H1 (cell line): ENCODE data around the gene PHF24. TPM values are rescaled to one million over a fixed set of nuclear protein-coding genes. Genes with fewer than 3 reads are reported as not detected.
A peak's percentile ranks its signal among the peaks of the same experiment; 100 is the strongest.

Experiments
- CTCF ChIA-PET: fragments of 300-600 bp; sonication (Branson Sonifier 250); formaldehyde crosslinking; loops from one replicate; lab custom pipeline; 2021; ENCODE audit not compliant: partially characterized antibody; lab: Charles Lee
- POLR2A ChIA-PET: fragments of 300-600 bp; sonication (Branson Sonifier 250); formaldehyde crosslinking; loops from one replicate; lab custom pipeline; 2021; ENCODE audit warnings: inconsistent platforms; ENCODE audit not compliant: partially characterized antibody; lab: Charles Lee
- DNase-seq, 2 experiments: peaks; one replicate each; pipeline versions ENCODE4 v3.0.0 to v3.0.0-alpha.2; 2010 to 2022; ENCODE audit warnings: low spot score in 2 of 2, low read depth in 1 of 2, mixed read lengths in 1 of 2
- FAIRE-seq: peaks from 2 replicates; lab custom pipeline; 2011; peaks lifted over from hg19 to GRCh38; lab: Jason Lieb, UNC
- H2AFZ ChIP-seq: 2 replicates; pipeline ENCODE4 v1.8.1; 2012; ENCODE audit warnings: low read length, inconsistent platforms
- H2AK5ac ChIP-seq: 2 replicates; pipeline ENCODE4 v1.6.1; 2013; ENCODE audit warnings: low read depth, low read length
- H2BK120ac ChIP-seq: replicated peaks from 2 replicates; pipeline ENCODE3; 2013; ENCODE audit warnings: low read depth, low read length, inconsistent platforms
- H2BK12ac ChIP-seq: 2 replicates; pipeline ENCODE4 v1.6.1; 2013; ENCODE audit warnings: low read depth, low read length
- H2BK15ac ChIP-seq: 2 replicates; pipeline ENCODE4 v1.6.1; 2013; ENCODE audit warnings: low read length
- H2BK20ac ChIP-seq: 2 replicates; pipeline ENCODE4 v1.6.1; 2013; ENCODE audit warnings: low read length
- H2BK5ac ChIP-seq: 2 replicates; pipeline ENCODE4 v1.6.1; 2013; ENCODE audit warnings: low read depth, low read length
- H3K14ac ChIP-seq: 2 replicates; pipeline ENCODE4 v1.6.1; 2013; ENCODE audit warnings: inconsistent platforms; ENCODE audit not compliant: insufficient read length
- H3K18ac ChIP-seq: 2 replicates; pipeline ENCODE4 v1.6.1; 2013; ENCODE audit warnings: low read length; ENCODE audit errors: extremely low read depth
- H3K23ac ChIP-seq: 2 replicates; pipeline ENCODE4 v1.6.1; 2013; ENCODE audit warnings: inconsistent platforms; ENCODE audit not compliant: insufficient read length
- H3K23me2 ChIP-seq: 2 replicates; pipeline ENCODE4 v1.6.1; 2013; ENCODE audit warnings: low read depth, low read length
- H3K27ac ChIP-seq: 2 replicates; pipeline ENCODE4 v1.6.1; 2011; ENCODE audit warnings: low read depth, low read length, inconsistent platforms
- H3K27me3 ChIP-seq, 4 experiments: replicated peaks in 1 of 4; 1 replicate in 1 of 4; 2 replicates in 3 of 4; pipeline versions ENCODE4 v1.6.1 to v1.8.1; 2011 to 2013; ENCODE audit warnings: low read length in 3 of 4, mild to moderate bottlenecking in 3 of 4, inconsistent platforms in 2 of 4, mixed read lengths in 2 of 4, moderate library complexity in 1 of 4; ENCODE audit not compliant: control insufficient read depth in 3 of 4, insufficient read depth in 3 of 4; ENCODE audit errors: extremely low read depth in 1 of 4
- H3K36me3 ChIP-seq, 4 experiments: 2 replicates each; pipeline versions ENCODE4 v1.6.1 to v1.8.1; 2011 to 2013; ENCODE audit warnings: mild to moderate bottlenecking in 4 of 4, low read length in 3 of 4, moderate library complexity in 2 of 4, control low read depth in 1 of 4, inconsistent platforms in 1 of 4; ENCODE audit not compliant: insufficient read depth in 4 of 4, control insufficient read depth in 2 of 4
- H3K4ac ChIP-seq: replicated peaks from 2 replicates; pipeline ENCODE3; 2013; ENCODE audit warnings: low read length, low read depth, mixed read lengths, inconsistent platforms; ENCODE audit not compliant: insufficient read length
- H3K4me1 ChIP-seq, 4 experiments: replicated peaks in 1 of 4; 1 replicate in 1 of 4; 2 replicates in 3 of 4; pipeline versions ENCODE4 v1.6.1 to v1.8.1; 2011 to 2013; ENCODE audit warnings: low read length in 3 of 4, inconsistent platforms in 2 of 4, mixed read lengths in 1 of 4; ENCODE audit not compliant: insufficient read depth in 4 of 4, control insufficient read depth in 3 of 4
- H3K4me2 ChIP-seq, 2 experiments: 2 replicates each; pipeline versions ENCODE4 v1.6.1 to v1.8.1; 2011 to 2013; ENCODE audit warnings: low read depth in 2 of 2, low read length in 2 of 2, control low read depth in 1 of 2, inconsistent platforms in 1 of 2, mild to moderate bottlenecking in 1 of 2; ENCODE audit not compliant: insufficient read depth in 1 of 2
- H3K4me3 ChIP-seq, 4 experiments: fragments of 200-600, 300-600 bp in 1 of 4; sonication (generic), shearing (Covaris generic), sonication (Bioruptor Twin) in 1 of 4; 2 replicates each; pipeline versions ENCODE4 v1.5.1 to v1.8.1; 2011 to 2016; ENCODE audit warnings: low read length in 4 of 4, low read depth in 3 of 4, control low read depth in 2 of 4, inconsistent platforms in 2 of 4, mild to moderate bottlenecking in 2 of 4, mixed read lengths in 1 of 4, moderate library complexity in 1 of 4; ENCODE audit not compliant: insufficient read depth in 2 of 4; ENCODE audit errors: extremely low read depth in 1 of 4
- H3K56ac ChIP-seq: replicated peaks from 2 replicates; pipeline ENCODE3; 2013; ENCODE audit warnings: low read depth, mild to moderate bottlenecking, mixed read lengths, low read length, inconsistent platforms; ENCODE audit not compliant: insufficient read length
- H3K79me1 ChIP-seq: 2 replicates; pipeline ENCODE4 v1.6.1; 2013; ENCODE audit warnings: low read depth, low read length, control low read depth
- H3K79me2 ChIP-seq, 2 experiments: 2 replicates each; pipeline versions ENCODE4 v1.6.1 to v1.8.1; 2012 to 2013; ENCODE audit warnings: low read length in 2 of 2, mild to moderate bottlenecking in 2 of 2, inconsistent platforms in 1 of 2; ENCODE audit not compliant: insufficient read depth in 2 of 2, control insufficient read depth in 1 of 2
- H3K9ac ChIP-seq, 4 experiments: replicated peaks in 1 of 4; 1 replicate in 1 of 4; 2 replicates in 3 of 4; pipeline versions ENCODE4 v1.6.1 to v1.8.1; 2011 to 2013; ENCODE audit warnings: low read depth in 3 of 4, low read length in 3 of 4, control low read depth in 2 of 4, mild to moderate bottlenecking in 2 of 4, moderate library complexity in 2 of 4, inconsistent platforms in 1 of 4; ENCODE audit errors: extremely low read depth in 1 of 4
- H3K9me3 ChIP-seq, 2 experiments: 2 replicates each; pipeline versions ENCODE4 v1.6.1 to v1.8.1; 2012 to 2013; ENCODE audit warnings: mild to moderate bottlenecking in 2 of 2, moderate library complexity in 2 of 2, control low read depth in 1 of 2, inconsistent platforms in 1 of 2, low read depth in 1 of 2, low read length in 1 of 2, mixed read lengths in 1 of 2; ENCODE audit not compliant: insufficient read depth in 2 of 2
- H4K20me1 ChIP-seq, 2 experiments: replicated peaks in 1 of 2; 2 replicates each; pipeline versions ENCODE3 to v1.8.1; 2011 to 2013; ENCODE audit warnings: inconsistent platforms in 2 of 2, low read length in 2 of 2, mild to moderate bottlenecking in 1 of 2; ENCODE audit not compliant: insufficient read depth in 2 of 2, control insufficient read depth in 1 of 2
- H4K5ac ChIP-seq: 2 replicates; pipeline ENCODE4 v1.6.1; 2013; ENCODE audit warnings: low read length, low read depth, mixed read lengths, inconsistent platforms; ENCODE audit not compliant: insufficient read length
- H4K8ac ChIP-seq: 2 replicates; pipeline ENCODE4 v1.8.0; 2013; ENCODE audit warnings: mild to moderate bottlenecking, moderate library complexity, low read length, inconsistent platforms; ENCODE audit not compliant: insufficient read depth; ENCODE audit errors: extremely low read depth
- H4K91ac ChIP-seq: replicated peaks from 2 replicates; pipeline ENCODE3; 2013; ENCODE audit warnings: low read length, mixed read lengths, inconsistent platforms; ENCODE audit not compliant: insufficient read length
- CEBPB ChIP-seq: IDR thresholded peaks from 2 replicates; pipeline ENCODE4 v1.6.1; 2012; ENCODE audit warnings: low read depth, low read length
- GTF2F1 ChIP-seq: IDR thresholded peaks from 2 replicates; pipeline ENCODE4 v1.6.1; 2012; ENCODE audit warnings: low read depth, low read length, improper control_type of control experiment, borderline replicate concordance
- WGBS, 2 experiments: shearing (Covaris generic) in 1 of 2; methylation state at CpG; one replicate each; pipeline versions ENCODE4 v1.1.6 to v1.1.7; 2013 to 2015; ENCODE audit warnings: low lambda C conversion rate in 2 of 2, mixed read lengths in 2 of 2, inconsistent platforms in 1 of 2, low coverage in 1 of 2, missing lambda C conversion rate in 1 of 2; ENCODE audit not compliant: insufficient replicate concordance in 2 of 2, insufficient coverage in 1 of 2, insufficient read length in 1 of 2; ENCODE audit errors: extremely low coverage in 1 of 2, missing lambda C conversion rate in 1 of 2; 5-methylcytosine and 5-hydroxymethylcytosine counted together
- polyA plus RNA-seq, 7 experiments: library from polyadenylated mRNA; depleted of rRNA in 3 of 7; stranded (reverse) in 5 of 7; unstranded in 2 of 7; fragments of >200 nt in 5 of 7; fragments of 200-250 nt in 2 of 7; gene quantifications; 1 replicate in 5 of 7; 2 replicates in 1 of 7; 4 replicates in 1 of 7; pipeline versions ENCODE4 v1.2.1 to v1.2.3, GENCODE V29; 2011 to 2013; ENCODE audit warnings: missing spikeins in 2 of 7, mixed read lengths in 2 of 7
- total RNA-seq: library from RNA; stranded (reverse); fragmentation: NEBNext Ultra II Directional; extraction: Animal tissue kit (Norgen Biotek cat#: 25700); gene quantifications from 2 replicates; pipeline ENCODE4 v1.2.1, GENCODE V29; 2021

The PHF24 gene
- total and polyA plus RNA-seq, 2 of the 8 experiments (the other 6 are each of a cell fraction or from before 2014, with no cell fraction given) = 0.29 to 0.35 TPM

DNA sequence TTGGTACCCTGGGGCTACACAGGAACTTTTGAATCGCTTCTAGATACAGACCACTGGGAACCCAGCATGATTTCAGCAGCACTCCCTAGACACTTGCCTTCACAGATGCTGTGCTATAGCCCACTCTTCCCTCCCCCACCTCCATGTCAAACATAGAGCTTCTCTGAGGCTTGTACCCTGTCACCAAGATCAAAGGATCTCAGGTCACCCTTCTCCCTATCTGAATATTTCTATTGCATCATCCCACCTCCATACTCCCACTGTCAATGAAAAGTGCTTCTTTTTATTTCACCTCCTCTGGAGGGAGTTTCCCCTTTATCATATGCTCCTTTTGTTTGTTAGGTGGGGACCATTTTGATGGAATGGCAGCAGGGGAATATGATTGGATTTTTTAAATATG lies 29.2 kb upstream of the PHF24 start:
- Histone ChIP-seq H3K23ac (no peak overlapping the region), H3K27me3 (no peaks in the 10 kb centered on the region), H3K79me1 (no peaks in the 10 kb centered on the region), H3K14ac (no peak overlapping the region), H3K23me2 (no peaks in the 10 kb centered on the region), H3K4me3 (no peak overlapping the region), H4K91ac (no peak overlapping the region), H3K4ac (no peak overlapping the region), H2AK5ac (no peak overlapping the region), H4K8ac (no peak overlapping the region), H3K36me3 (no peaks in the 10 kb centered on the region), H3K18ac (no peak overlapping the region), H2BK5ac (no peak overlapping the region), H3K56ac (no peak overlapping the region), H2AFZ (no peak overlapping the region), H2BK20ac (no peak overlapping the region), H2BK120ac (no peak overlapping the region), H3K79me2 (no peaks in the 10 kb centered on the region), H3K4me2 (no peak overlapping the region), H3K9ac (no peak overlapping the region), H3K27ac (no peak overlapping the region), H2BK12ac (no peak overlapping the region), H4K5ac (no peak overlapping the region), H4K20me1 (no peaks in the 10 kb centered on the region), H3K4me1 (no peaks in the 10 kb centered on the region), H2BK15ac (no peak overlapping the region), H3K9me3 (no peaks in the 10 kb centered on the region)
- no peak for FAIRE-seq
- ChIA-PET POLR2A (interaction anchor here (1.1 to 1.3 kb wide), 2 partner anchors 15 to 62 kb away, joined by 3 read pairs; no protein-coding TSS in a partner anchor), CTCF (interaction anchor here (0.6 to 5.5 kb wide), 26 partner anchors 10 to 1115 kb away, joined by 3 to 58 read pairs (median 4); no protein-coding TSS in a partner anchor)
- TF ChIP-seq GTF2F1 = no peak
- TF ChIP-seq CEBPB = peak; percentile 14; the same call in 1 of the 2 replicates
- DNase-seq = peak in 1 of 2 experiments; percentile 26
- 87% methylated on average over 1 of the region's 1 CpG; no CpG with 5 or more reads in 1 of the 2 experiments for WGBS, 2 experiments
